Suppressor macrophage treated with lipopolysaccharide for 1 hour (primary cell): ENCODE measurements around the gene LCA5.
A peak's percentile ranks its signal among the peaks of the same experiment; 100 is the strongest.
"Not testable (repeated sequence)": the region's sequence is repeated elsewhere in the genome, so short reads cannot be mapped to it uniquely, and the experiment has no call there.

ENCODE experiments used
- DNase-seq, 3 donors: peaks; one replicate each; pipeline ENCODE4 v3.0.0-alpha.2; 2020 to 2022

Gene LCA5

DNA sequence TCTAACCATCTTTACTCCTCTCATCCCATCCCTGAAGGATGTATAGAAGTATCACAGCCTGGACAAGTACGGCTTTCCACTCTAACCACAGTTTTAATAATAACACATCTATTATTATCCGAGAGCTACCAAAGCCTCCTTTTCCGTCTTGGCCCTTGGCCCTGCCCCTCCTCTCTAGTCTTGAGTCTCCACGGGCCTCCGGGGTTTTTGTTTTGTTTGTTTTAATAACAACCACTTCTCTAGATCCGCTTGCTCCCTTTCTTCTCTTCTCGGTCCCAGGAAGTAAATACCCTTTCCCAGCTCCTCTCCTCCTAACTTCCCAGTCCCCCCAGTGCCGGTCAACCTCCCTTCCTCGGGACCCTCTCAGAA is 661 bp downstream of the LCA5 start:
- DNase-seq, result no peak

DNA sequence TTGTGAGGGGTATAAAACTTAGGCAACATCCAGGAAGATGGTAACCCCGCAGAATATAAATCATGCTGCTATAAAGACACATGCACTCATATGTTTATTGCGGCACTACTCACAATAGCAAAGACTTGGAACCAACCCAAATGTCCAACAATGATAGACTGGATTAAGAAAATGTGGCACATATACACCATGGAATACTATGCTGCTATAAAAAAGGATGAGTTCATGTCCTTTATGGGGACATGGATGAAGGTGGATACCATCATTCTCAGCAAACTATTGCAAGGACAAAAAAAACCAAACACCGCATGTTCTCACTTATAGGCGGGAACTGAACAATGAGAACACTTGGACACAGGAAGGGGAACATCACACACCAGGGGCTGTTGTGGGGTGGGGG is 7.7 kb downstream of the LCA5 start:
- not testable (repeated sequence) for DNase-seq

DNA sequence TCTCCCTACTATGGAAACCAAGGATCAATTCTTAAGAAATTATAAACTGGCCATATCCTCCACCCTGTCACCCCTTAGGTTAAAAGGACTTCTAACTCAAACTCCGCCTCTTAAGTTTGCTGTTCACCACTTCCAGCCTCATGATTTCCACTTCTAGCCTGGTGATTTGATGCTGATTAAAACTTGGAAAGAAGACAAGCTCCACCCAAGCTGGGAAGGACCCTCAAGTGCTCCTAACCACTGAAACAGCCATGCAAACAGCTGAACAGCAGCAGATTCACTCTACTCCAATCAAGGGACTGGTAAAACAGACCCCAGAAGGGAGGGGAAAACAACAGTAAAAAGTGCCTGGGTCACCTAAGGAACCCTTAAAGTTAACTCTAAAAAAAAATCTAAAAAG is 10.3 kb downstream of the LCA5 start:
- no peak for DNase-seq

DNA sequence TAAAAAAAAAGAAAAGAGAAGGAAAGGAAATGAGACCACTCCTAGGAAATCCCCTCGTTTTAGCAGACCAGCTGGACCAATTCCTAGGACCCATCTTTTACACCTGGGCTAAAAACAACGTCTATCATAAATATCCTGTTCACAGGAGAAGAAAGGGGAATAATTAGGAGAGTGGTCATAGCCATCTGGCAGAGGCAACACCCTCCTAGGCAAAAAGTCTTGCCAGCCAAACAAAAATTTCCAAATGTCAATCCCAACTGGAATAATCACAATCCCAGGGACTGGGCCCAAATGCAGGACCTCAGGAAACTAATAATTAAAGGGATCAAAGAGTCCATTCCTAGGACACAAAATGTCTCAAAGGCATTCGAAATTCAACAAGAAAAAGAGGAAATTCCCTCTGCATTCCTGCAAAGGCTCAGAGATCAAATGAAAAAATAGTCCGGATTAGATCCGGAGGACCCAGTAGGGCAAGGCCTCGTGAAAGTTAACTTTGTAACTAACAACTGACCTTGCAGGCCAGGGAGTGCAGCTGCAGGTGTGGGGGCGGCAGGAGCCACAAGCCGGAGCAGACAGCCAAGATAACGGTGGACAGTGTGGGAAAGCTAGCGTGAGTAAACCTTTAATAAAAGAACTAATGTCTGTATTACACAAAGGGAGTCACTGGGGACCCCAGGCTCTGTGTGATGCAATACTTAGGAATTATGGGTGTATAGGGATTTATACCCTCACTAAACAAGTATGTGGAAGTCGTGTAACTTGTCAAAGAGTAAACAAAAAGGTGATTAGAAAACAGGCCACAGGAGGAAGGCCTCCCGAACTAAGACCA is 11.7 kb downstream of the LCA5 start:
- no peak for DNase-seq

DNA sequence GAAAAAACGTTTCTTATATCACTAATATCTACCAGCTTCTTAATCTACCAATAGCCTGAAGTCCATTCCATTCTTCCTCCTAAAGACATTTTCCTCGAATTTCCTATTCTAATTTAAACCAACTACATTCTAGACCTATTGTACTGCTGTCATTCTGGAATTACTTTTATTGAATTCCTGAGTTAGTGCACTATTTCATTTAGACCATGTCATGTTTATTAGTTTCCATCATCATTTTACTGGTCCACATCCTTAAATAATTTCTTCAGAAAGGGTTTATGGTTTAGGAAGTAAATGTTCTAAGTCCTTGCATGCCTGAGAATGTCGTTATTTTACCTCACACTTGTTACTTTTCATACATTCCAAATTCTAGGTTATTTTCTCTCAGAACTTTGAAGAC is 13.2 kb downstream of the LCA5 start:
- DNase-seq, result no peak

DNA sequence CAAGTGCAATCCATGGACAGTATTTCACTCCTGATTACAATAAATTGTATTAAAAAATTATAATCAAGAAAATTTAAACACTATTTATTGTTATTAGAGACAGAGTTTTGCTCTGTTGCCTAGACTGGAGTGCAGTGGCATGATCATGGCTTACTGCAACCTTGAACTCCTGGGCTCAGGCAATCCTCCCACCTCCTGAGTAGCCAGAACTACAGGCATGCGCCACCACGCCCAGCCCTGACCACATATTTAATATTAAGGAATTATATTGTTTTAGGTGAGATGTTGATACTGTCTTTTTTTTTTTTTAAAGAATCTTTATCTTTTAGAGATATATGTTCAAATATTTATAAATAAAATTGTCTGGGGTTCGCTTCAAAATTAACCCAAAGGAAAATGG is 14.6 kb downstream of the LCA5 start:
- no peak for DNase-seq

DNA sequence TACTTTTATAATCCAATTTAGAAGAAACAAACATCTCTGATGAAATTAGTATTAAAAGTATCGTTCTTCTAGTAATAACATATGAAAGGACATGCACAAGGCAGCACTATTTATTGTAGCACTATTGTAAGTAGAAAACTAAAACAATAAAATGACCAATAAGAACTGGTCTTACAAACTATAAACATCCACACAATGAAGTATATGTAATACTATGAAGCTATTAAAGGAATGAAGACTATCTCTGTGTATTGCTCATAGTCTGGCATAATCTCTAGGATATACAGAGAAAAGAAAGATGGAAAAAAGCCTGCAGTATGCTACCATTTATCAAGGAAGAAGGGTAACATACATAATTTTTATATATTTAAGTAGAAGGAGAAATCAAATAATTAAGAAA is 16.7 kb downstream of the LCA5 start:
- DNase-seq, result no peak

DNA sequence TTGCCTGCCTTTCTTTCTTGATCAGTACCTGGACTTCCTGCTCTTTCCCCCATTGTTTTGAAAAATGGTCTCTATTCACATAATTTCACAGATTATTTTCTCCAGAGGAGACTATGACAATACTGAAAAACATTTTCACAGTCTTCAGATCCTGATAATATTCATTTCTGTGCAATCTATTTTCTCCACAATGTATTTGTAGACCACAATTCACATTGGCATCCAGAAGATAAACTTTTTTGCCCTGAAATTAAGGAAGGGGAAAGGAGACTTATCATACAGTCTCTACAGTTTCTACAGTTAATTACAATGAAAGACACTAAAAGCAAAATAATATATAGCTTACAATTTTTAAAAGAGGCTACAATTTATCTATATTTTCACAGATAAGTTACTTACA is 18.4 kb downstream of the LCA5 start:
- no peak for DNase-seq

DNA sequence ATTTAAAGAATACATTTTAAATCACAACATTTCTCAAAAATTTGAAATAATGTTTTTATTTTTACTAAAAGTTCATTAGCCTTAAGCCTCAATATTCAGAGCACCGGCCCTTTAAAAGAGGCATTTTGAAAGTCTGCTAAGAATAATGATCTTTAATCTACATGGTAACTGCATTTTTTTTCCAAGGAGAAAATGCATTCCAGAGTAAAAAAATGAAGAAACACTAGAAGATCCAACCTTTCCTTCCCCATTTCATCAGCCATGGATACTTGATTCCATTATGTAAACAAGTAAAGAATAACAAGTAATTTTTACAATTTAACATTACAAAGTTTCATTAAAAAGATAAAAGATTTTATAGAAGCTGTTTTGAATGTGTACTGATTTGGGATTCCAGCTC is 21.8 kb downstream of the LCA5 start:
- no peak for DNase-seq

DNA sequence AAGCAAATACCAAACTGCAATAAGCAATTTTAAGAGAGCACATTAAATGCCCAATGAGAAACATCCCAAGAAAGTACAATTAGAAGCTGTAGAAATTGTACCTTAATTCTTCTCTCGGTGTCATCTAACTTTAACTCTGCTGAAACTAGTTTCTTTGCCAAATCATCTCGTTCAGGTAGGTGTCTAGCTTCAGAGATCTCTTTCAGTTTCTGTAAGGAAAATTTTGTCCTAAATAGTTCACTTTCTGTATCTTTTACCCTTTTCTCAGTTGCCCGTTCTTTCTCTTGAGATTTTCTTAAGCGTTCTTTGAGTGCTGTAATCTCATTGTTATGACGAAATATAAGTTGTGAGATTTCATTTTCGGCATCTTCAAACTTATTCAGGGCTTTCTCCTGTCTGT is 24.1 kb downstream of the LCA5 start:
- no peak for DNase-seq

DNA sequence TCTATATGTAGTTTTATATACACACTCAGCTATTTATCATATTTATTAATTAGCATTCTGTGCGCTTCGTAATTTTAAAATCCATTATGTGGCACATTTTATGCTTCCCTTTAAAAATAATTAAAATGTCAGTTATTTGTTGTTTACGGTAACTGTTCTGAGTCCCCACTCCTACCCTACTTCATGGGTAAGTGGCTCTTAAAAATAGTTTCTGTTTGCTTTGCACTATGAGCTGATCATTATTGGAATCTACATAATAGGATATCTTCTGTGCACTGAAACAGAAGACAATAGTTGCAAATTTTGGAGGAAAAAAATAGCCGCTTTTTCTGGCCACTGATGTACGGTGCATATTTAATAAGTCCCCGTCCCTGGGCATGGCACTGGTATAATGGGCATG is 25.2 kb downstream of the LCA5 start:
- no peak for DNase-seq

DNA sequence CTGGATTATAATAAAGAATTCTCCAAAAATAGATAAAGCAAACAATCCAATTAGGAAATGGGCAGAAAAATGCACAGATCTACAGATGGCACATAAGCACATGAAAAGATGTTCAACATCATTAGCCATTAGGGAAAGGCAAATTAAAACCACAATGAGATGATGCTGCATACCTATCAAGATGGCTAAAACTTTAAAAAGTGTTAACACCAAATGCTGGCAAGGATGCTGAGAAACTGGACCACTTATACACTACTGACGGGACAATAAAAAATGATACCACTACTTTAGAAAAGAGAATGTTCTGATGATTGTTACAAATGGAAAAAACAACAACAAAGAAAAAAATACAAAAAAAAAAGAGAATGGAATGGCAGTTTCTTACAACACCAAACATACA is 26.5 kb downstream of the LCA5 start:
- no peak for DNase-seq

DNA sequence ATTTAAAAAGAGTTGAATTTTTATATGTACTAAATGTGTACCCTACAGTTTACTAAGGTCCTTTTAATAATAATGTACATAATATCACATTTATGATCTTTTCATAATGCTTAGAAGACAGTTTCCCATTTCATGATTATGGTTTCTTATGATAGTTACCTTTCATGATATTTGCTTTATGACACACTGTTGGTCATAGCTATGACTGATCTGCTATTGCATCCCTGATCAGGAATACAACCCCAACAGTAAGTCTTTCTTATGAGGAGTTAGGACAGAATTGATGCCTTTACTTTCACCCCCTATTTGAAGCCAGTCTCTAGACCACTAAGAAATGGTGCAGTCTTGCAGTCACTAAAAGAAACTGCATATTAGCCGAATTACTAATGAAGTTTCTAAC is 31.0 kb downstream of the LCA5 start:
- no peak for DNase-seq

DNA sequence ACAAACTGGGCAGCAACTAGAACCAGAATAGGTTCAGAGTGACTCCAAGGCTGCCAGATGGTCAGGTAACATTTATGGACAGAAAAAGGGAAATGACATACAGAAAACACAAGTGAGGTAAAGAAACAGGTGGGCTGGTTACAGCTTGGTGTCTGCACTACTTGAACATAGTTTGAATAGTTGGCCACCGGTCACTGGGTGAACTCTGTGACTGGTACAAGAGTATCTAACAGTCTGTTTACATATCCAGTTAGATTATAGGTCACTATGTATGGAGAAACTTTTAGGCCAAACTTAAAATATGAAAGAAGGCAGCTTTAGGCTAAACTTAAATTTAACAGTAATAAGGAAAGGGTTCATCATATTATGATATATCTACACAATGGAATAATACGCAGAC is 32.9 kb downstream of the LCA5 start:
- DNase-seq, result no peak

DNA sequence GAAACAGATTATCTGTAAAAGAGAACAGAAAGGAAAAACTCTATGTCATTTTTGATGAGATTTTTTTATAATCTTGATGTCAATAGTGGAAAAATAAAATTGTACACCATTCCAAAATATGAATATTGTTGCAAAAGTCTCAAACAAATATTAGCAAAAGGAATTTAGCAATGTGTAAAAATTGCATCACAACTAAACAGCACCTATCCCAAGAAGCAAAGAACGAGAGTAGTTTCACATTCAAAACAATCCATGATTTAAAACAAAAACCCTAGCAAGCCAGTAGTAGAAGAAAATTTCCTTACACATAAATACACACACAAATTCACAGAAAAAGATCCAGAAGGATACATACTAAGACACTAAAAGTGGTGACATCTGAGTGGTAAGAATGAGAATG is 38.4 kb downstream of the LCA5 start:
- DNase-seq, result no peak

DNA sequence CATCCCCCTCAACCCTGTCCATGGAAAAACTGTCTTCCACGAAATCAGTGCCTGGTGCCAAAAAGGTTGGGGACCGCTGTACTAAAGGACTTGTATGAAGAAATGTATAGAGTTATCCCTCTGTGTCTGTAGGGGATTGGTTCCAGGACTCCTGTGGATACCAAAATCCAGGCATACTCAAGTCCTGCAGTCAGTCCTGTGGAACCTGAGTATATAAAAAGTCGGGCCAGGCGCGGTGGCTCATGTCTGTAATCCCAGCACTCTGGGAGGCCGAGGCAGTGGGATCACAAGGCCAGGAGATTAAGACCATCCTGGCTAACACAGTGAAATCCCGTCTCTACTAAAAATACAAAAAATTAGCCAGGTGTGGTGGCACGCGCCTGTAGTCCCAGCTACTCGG is 42.0 kb downstream of the LCA5 start:
- no peak for DNase-seq

DNA sequence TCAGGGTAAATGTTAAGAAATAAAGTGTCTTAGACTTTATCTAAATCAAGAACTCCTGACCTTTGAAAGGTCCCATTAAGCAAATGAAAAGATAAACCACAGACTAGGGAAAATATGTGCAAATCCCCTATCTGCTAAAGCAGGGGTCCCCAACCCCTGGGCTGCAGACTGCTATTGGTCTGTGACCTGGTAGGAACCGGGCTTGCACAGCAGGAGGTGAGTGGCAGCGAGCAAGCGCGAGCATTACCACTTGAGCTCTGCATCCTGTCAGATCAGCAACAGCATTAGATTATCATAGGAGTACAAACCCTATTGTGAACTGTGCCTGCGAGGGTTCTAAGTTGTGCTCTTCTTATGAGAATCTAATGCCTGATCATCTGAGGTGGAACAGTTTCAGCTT is 42.4 kb downstream of the LCA5 start:
- DNase-seq, result no peak

DNA sequence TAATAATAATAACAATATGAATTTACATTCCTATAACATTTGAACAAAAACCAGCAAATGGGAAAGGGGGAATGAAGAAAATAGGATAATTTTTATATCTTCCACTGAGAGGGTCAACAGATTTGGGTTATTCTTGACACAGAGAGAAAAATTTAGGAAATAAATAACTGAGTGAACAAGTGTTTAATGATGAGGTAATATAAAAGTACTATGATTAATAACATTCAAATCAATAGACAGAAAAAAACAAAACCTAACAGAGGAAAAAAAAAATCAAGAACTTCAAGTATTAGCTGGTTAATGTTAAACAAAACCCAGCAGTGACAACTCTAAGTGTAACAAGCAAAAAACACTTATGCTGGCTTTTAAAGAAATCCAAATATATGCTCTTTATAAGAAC is 66.5 kb downstream of the LCA5 start:
- DNase-seq, result no peak

DNA sequence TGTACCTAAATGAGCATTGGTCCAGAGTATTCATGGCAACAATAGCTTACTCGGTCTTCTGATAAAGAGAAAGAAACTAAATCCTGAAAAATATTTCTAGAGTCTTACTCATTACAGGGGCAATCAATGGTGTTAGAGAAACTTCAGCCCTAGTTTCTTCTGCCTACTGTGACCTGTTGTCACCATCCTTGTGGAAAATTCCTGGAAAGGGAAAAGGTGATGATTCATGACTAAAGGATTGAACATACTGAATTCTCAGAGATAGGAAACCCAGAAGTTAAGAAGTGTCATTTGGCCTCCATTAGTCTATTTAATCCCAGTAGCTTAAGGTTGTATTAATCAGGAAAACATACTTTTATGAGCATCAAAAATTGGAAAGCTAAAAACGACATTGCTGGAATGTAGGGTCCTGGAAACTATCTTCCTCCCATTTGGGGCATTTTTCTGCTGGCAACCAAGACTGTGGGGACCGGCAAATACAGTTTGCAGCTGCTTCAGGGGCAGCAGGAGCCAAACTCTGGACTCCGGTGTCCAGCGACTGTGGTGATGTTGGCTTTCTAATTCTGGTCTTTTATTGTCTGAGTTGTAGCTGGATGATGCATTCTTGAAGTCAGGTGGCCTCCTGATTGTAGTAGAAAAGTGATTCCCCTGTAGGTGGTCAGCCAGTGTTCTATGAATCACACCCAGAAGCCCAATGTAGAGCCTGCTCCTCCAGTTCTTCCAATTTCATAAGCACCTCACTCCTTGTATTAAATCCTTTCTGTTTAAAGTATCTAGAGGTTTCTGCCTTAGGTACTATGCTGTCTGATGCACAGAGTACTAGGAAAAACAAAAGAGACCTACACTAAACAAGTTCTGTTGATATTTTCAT is 67.6 kb downstream of the LCA5 start:
- DNase-seq, result peak in 1 of 3 donors; percentile 14

DNA sequence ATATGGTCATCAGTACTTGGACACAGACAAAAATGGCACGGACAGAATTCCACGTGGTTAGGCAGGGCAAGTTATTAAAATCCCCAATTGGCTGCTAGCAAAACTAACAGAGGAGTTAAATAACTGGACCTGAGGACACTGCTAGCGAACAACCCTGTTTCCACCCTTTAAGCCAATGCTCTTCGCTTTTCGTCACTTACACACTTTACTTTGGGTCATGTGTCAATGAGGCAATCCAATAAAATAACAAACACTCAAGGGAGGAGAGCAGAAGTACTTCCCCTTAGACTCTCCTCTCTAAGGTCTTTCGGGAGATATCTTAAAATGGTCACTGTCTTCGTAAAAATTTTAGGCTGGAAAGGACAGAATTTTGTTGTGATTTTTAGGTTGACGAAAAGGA is 68.6 kb downstream of the LCA5 start:
- no peak for DNase-seq

DNA sequence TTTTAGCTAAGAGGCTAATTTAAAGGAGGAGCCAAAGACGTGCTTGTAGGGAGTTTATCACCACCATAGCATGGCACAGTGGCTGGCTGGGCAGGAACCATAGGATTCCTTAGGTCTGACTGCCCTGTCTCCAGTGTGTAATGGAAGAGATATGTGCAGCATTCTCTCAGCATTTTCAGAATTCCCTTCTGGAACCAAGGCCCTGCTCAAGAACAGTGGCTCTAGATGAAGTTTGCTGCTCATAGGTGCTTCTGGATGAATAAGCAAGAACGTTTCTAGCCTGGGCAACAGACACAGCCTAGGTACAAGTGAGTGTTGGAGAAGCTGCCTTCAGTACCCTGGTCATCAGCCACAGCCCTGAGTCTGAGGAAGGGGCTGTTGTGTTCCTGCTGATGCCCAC is 69.1 kb downstream of the LCA5 start:
- DNase-seq, result no peak

DNA sequence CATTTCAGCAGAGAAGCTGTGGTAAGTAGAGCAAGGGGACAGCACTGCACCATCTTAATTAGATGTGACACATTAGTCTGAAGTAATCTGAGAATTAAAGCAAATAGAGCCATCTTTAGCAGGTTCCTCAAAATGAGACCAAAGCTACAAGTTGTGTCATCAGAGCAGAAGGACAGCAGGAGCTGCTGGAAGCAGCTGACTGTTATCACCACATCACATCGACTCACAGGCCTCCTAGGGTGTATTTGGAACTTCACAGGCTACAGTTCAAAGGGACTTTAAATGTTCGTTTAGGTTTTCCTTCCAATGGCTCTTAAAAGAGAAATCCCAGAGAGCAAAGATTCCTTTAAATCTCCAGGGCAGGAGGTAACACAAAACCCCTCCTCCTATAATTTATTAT is 69.5 kb downstream of the LCA5 start:
- peak; percentile 38 to 50 (median 38) for DNase-seq

DNA sequence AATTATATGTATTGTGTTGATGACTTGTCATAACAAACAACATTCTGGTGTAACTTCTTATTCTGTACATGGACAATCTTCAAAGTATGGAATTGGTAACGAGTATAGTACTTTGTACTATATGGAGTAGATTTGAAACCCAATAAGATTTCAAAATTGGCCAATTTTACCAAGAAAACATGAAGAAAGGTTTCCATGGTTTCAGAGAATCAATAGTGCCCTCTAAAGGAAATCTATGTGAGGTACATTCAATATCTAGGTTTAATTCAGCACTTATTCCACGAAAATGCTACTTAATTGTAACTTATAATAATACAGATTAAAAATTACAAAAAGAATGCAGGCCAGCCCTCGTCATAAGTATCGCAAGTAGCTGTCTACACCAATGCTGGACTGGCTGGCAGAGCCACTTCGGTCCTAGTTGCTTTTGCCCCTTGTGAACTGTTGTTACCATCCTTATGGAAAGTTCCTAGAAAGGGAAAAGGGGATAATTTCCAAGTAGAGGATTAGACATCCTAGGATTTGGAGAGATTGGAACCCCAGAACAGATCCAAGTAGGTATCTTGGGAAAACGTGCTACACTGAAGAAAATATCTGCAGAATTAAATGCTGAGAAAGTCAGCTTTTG is 70.9 kb downstream of the LCA5 start:
- peak; percentile 8 to 54 (median 45) for DNase-seq

DNA sequence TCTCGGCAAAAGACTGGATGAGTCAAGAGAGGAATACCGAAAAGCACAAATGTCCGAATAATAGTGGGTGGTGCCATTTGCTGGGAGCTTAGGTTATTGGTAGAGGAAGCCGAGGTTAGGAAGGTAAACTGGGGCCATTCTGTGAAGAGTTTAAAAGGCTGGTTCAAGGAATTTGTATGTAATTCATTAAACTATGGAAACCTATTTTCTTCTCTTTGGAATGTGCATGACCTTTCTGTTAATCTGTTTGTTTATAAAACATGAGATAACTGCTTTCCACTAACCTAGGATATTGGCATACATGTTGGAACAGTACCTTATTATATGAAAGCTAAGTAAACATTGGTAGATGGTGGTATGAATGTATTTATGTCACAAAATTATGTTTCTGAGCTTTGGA is 71.8 kb downstream of the LCA5 start:
- DNase-seq, result peak in 1 of 3 donors; percentile 15
